Right lobe of liver (tissue), 6 donors: ENCODE data around the gene REC114. TPM values are rescaled to one million over a fixed set of nuclear protein-coding genes. Genes with fewer than 3 reads are reported as not detected.
A peak's percentile ranks its signal among the peaks of the same experiment; 100 is the strongest.

Experiments used
- ATAC-seq, 4 donors: fragments of 200-7000 bp; cut with Tn5 transposase; one replicate each; pipeline ENCODE4 v1.9.1; 2020; ENCODE audit warnings: mild to moderate bottlenecking in 4 of 4, moderate library complexity in 4 of 4
- DNase-seq, 3 donors: peaks; one replicate each; pipeline ENCODE4 v3.0.0-alpha.2; 2020
- H3K27ac ChIP-seq, 3 donors: fragments of 200-600 bp; one replicate each; pipeline ENCODE4 v1.8.0; 2022
- H3K27me3 ChIP-seq, 2 donors: fragments of 200-600 bp; one replicate each; pipeline ENCODE4 v1.8.0; 2022
- H3K36me3 ChIP-seq, 4 donors: fragments of 200-600 bp; sonication (generic) in 1 of 4; one replicate each; pipeline versions ENCODE4 v1.5.1 to v1.8.0; 2017 to 2022; ENCODE audit warnings: control low read depth in 1 of 4
- H3K4me1 ChIP-seq, 4 donors: fragments of 200-600 bp; sonication (generic) in 1 of 4; one replicate each; pipeline versions ENCODE4 v1.5.1 to v1.8.0; 2017 to 2022; ENCODE audit warnings: control low read depth in 1 of 4
- H3K4me3 ChIP-seq, 3 donors: fragments of 200-600 bp; one replicate each; pipeline ENCODE4 v1.8.0; 2022
- H3K9me3 ChIP-seq, 4 donors: fragments of 200-600 bp; sonication (generic) in 1 of 4; one replicate each; pipeline versions ENCODE4 v1.5.1 to v1.8.0; 2017 to 2022; ENCODE audit warnings: control low read depth in 1 of 4
- POLR2A ChIP-seq: fragments of 450-650 bp; IDR thresholded peaks from one replicate; pipeline ENCODE4 v1.6.1; 2017; ENCODE audit warnings: antibody characterized with exemption, mild to moderate bottlenecking
- WGBS: methylation state at CpG from one replicate; pipeline ENCODE4 v1.1.6; 2018; ENCODE audit warnings: low coverage, low lambda C conversion rate; ENCODE audit not compliant: insufficient coverage; ENCODE audit errors: missing lambda C conversion rate; 5-methylcytosine and 5-hydroxymethylcytosine counted together
- intact Hi-C, 2 donors: fragments of 100-400 bp; cut with DNase I; formaldehyde crosslinking; loops; one replicate each; pipeline versions ENCODE4 v1.11.2 to v1.14.1; 2022
- total RNA-seq, 6 experiments: library from RNA; depleted of rRNA in 2 of 6; stranded (reverse); fragments of >200 nt in 2 of 6; fragmentation: NEBNext Ultra II Directional in 3 of 6; extraction: Animal tissue kit (Norgen Biotek cat#: 25700) in 3 of 6; gene quantifications; one replicate each; pipeline versions ENCODE4 v1.1.0 to v1.2.4, GENCODE V29; 2016 to 2023
- TF ChIP-seq, protein P1 (sequence below), 4 donors: fragments of 200-600 bp in 3 of 4; fragments of 450-650 bp in 1 of 4; IDR thresholded peaks; one replicate each; pipeline versions ENCODE4 v1.5.1 to v1.8.0; 2016 to 2022; ENCODE audit warnings: antibody characterized with exemption in 4 of 4, mild to moderate bottlenecking in 2 of 4
- donor health status: DM: no; HTN: yes; CAD: no.
- donor health status: DM: no; HTN: no; CAD: no.
- donor health status: DM: no; HTN: no; CAD: no.
- donor health status: DM: no; HTN: yes; CAD: no.
- donor health status: DM: no; HTN: yes; CAD: no.

Gene REC114
- total RNA-seq, 6 experiments from 2014 or later: not detected

DNA sequence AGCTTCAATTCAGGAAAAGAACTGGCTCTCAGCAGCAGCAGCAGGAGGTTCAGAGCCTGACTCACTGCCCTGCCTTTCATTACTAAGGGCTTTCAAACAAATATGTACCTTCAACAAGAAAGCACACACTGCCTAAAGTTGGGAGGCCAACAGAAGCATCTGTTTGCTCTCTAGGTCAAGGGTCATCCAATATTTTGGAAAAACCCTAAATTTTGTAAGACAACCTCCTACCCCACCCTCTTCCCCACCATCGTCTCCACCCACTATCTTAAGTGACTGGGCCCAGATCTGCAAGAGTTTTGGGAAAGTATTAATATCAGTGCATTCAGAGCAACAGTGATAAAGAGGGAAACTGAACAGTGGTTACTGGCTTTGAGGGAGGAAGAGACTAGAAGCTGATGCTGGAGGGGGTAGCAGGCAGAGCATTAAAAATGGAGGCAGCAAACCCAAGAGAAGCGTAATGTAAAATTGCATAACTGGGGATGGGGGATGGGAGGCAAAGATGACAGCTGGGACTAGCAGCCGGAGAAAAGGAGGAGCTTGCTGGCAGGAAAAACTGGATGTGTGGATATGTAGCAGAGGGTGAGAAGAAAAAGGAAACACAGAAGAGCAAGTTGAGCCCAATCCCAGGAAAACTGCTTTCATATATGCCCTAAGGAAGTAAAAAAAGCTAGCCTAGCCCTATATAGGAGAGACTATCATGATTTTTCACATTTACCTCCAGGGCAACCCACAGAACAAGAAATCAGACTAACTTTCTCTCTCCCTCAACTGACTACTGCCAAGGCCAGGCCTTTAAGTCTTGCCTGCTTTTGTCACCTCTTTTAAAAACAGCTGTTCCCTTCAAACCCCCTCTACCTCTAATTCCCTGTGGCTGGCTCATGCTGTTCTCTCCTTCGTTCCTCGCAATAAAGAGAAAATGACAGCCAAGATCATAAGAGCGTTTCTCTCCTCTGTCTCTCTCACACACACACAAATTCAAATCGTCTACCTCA, 158.8 kb downstream of the REC114 start:
- Histone ChIP-seq H3K36me3 (no peaks in the 10 kb centered on the region), H3K27ac (no peak overlapping the region), H3K4me3 (no peak overlapping the region), H3K9me3 (no peaks in the 10 kb centered on the region), H3K27me3 (no peaks in the 10 kb centered on the region), H3K4me1 (peaks cover 0 to 30% (median 10%) of the 10 kb centered on the region in 4 donors)
- no peak for DNase-seq
- no peak for TF ChIP-seq POLR2A
- TF ChIP-seq, protein P1, sequence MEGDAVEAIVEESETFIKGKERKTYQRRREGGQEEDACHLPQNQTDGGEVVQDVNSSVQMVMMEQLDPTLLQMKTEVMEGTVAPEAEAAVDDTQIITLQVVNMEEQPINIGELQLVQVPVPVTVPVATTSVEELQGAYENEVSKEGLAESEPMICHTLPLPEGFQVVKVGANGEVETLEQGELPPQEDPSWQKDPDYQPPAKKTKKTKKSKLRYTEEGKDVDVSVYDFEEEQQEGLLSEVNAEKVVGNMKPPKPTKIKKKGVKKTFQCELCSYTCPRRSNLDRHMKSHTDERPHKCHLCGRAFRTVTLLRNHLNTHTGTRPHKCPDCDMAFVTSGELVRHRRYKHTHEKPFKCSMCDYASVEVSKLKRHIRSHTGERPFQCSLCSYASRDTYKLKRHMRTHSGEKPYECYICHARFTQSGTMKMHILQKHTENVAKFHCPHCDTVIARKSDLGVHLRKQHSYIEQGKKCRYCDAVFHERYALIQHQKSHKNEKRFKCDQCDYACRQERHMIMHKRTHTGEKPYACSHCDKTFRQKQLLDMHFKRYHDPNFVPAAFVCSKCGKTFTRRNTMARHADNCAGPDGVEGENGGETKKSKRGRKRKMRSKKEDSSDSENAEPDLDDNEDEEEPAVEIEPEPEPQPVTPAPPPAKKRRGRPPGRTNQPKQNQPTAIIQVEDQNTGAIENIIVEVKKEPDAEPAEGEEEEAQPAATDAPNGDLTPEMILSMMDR (IDR thresholded peaks at IDR 0.05): no peak
- peak; percentile 67 to 85 (median 80) for ATAC-seq
- 39% methylated on average over 7 of the region's 7 CpGs for WGBS
- intact Hi-C loops: no loop called here

- H3K27me3 ChIP-seq: no peaks in the 10 kb centered on the region
- TF ChIP-seq, protein P1 (IDR thresholded peaks at IDR 0.05): no peak
- no peak for TF ChIP-seq POLR2A
- H3K4me1 ChIP-seq: peaks cover 0 to 30% (median 10%) of the 10 kb centered on the region in 4 donors
- intact Hi-C loops: no loop called here
- DNase-seq: no peak
- peak; percentile 26 to 42 (median 32) for ATAC-seq
- no peaks in the 10 kb centered on the region for H3K9me3 ChIP-seq
- H3K27ac ChIP-seq: no peak overlapping the region
- H3K4me3 ChIP-seq: no peak overlapping the region
- no peaks in the 10 kb centered on the region for H3K36me3 ChIP-seq
- WGBS: 22% methylated on average over 1 of the region's 1 CpG
These were observed 159.5 kb downstream of the REC114 start for GRCh38 chr15:73602446-73602843.

DNA sequence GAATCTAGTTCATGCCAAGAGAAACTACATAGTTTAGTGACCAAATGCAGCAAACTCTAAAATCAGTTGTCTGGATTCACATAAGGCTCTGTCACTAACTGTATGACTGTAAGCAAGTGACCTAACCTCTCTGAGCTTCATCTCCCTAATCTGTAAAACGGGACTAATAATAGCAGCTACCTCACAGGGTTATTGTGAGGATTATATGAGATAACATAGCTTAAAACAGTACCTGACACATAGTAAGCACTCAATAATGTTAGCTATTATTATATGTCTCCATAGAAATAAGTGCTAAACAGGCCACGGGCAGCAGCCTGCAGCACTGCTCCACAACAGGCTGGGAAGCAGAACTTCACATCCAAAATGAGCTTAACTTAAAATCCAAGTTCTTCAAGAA, 160.0 kb downstream of the REC114 start:
- Histone ChIP-seq H3K27ac (no peak overlapping the region), H3K36me3 (no peaks in the 10 kb centered on the region), H3K27me3 (no peaks in the 10 kb centered on the region), H3K4me3 (no peak overlapping the region), H3K4me1 (peaks cover 0 to 32% (median 10%) of the 10 kb centered on the region in 4 donors), H3K9me3 (no peaks in the 10 kb centered on the region)
- DNase-seq: no peak
- 68% methylated on average over 2 of the region's 2 CpGs for WGBS
- TF ChIP-seq, protein P1 (IDR thresholded peaks at IDR 0.05): no peak
- ATAC-seq: no peak
- intact Hi-C loops: no loop called here

DNA sequence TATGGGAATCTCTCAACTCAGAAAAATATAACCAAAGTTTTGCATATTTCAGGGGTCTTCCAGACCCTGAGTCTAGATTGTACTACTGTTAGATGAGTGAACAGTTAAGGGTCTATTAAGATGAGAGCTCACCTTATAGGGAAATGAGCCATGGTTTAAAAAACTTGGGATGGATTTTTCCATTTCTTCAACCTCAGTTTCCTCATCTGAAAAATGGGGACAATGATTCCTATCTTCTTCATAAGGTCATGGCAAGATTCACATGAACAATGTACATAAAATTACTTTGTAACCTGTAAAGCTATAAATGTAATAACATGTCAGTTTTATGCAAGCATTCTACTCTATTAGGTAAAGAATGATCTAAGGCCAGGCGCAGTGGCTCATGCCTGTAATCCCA, 161.5 kb downstream of the REC114 start:
- Histone ChIP-seq H3K9me3 (no peaks in the 10 kb centered on the region), H3K27me3 (no peaks in the 10 kb centered on the region), H3K27ac (no peak overlapping the region), H3K4me1 (peaks cover 0 to 35% (median 10%) of the 10 kb centered on the region in 4 donors), H3K36me3 (no peaks in the 10 kb centered on the region), H3K4me3 (no peak overlapping the region)
- no peak for ATAC-seq
- TF ChIP-seq POLR2A: no peak
- TF ChIP-seq, protein P1 (IDR thresholded peaks at IDR 0.05): no peak
- intact Hi-C loops: no loop called here
- 100% methylated on average over 1 of the region's 1 CpG for WGBS
- DNase-seq: no peak
